Measurements from ENCODE around the gene C16orf78.

GRCh38 chr16:49399594-49400364, 26.2 kb downstream of the C16orf78 start:
- TF ChIP-seq POLR2AphosphoS5 (IDR thresholded peaks at IDR 0.05) = no peak
- TF ChIP-seq, protein P1, sequence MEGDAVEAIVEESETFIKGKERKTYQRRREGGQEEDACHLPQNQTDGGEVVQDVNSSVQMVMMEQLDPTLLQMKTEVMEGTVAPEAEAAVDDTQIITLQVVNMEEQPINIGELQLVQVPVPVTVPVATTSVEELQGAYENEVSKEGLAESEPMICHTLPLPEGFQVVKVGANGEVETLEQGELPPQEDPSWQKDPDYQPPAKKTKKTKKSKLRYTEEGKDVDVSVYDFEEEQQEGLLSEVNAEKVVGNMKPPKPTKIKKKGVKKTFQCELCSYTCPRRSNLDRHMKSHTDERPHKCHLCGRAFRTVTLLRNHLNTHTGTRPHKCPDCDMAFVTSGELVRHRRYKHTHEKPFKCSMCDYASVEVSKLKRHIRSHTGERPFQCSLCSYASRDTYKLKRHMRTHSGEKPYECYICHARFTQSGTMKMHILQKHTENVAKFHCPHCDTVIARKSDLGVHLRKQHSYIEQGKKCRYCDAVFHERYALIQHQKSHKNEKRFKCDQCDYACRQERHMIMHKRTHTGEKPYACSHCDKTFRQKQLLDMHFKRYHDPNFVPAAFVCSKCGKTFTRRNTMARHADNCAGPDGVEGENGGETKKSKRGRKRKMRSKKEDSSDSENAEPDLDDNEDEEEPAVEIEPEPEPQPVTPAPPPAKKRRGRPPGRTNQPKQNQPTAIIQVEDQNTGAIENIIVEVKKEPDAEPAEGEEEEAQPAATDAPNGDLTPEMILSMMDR (IDR thresholded peaks at IDR 0.05) = no peak

All from gastroesophageal sphincter (tissue), 3 donors.